HG03460 (cell line): ENCODE data around the gene BLOC1S1.
"Not testable (repeated sequence)": the region's sequence is repeated elsewhere in the genome, so short reads cannot be mapped to it uniquely, and the experiment has no call there.

Experiments
- ATAC-seq: cut with Tn5 transposase; IDR thresholded peaks from one replicate; pipeline ENCODE4 v1.9.1; 2021; ENCODE audit not compliant: unreplicated experiment

Gene BLOC1S1

DNA sequence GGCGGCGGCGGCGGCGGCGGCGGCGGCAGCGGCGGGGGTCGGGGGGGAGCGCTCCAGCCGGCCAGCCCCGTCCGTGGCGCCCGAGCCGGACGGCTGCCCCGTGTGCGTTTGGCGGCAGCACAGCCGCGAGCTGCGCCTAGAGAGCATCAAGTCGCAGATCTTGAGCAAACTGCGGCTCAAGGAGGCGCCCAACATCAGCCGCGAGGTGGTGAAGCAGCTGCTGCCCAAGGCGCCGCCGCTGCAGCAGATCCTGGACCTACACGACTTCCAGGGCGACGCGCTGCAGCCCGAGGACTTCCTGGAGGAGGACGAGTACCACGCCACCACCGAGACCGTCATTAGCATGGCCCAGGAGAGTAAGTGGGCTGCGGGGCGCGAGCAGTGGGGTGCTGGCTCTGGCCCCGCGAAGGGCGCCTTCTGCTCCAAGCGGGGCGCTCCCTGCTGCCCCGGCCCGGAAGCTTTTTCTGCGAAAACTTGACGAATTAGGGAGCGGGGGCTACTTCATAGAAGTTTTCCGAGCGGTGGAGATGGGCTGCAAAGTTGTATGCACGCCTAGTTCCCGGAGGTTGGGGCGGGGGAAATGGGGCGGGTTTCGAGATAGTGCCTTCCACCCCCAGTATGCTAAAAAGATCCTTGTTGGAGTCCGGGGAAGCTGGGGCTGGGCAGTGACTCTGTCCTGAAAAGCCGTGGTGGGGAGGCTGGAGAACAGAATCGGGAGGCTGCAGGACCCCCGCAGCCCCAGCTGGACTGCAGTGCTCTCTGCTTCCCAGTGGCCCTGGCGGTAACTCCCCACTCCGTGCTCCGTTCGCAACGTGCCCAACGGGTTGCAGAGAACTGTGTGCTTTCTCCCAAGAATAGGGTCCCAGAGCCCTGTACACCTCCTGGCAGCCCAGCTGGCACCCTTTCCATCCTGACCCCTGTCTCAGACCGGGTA is 27.8 kb downstream of the BLOC1S1 start:
- peak; percentile 46 for ATAC-seq

DNA sequence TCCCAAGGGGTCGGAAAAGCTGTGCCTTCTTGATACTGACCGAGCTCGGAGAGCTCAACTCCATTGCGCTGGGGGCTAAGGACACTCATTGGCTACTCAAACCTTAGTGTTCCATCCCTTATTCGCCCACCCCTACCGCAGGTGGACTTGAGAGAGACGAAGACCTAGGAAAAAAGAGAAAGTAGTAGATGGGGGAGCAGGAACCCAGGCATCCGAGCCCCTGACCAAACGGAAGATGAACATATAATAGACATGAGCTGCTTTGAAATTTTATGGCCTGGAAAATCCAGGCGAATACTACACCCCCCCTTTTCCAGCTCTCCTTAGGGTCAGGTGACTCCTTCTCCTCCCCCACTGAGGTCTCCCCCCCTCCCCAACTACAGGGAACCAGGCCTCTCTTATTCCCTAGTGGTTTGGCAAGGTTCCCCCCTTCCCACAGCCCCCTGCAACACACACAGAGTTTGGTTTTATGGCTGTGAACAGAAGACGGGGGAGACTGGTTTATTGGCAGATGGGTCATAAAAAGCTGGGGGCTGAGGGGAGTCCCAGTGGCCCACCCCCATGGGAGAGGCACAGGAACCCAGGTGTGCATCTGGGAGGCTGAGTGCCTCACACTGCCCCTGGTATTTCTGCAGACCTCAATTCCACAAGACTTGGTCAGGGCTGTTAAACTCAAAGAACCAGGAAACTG is 28.6 kb downstream of the BLOC1S1 start:
- no peak for ATAC-seq

DNA sequence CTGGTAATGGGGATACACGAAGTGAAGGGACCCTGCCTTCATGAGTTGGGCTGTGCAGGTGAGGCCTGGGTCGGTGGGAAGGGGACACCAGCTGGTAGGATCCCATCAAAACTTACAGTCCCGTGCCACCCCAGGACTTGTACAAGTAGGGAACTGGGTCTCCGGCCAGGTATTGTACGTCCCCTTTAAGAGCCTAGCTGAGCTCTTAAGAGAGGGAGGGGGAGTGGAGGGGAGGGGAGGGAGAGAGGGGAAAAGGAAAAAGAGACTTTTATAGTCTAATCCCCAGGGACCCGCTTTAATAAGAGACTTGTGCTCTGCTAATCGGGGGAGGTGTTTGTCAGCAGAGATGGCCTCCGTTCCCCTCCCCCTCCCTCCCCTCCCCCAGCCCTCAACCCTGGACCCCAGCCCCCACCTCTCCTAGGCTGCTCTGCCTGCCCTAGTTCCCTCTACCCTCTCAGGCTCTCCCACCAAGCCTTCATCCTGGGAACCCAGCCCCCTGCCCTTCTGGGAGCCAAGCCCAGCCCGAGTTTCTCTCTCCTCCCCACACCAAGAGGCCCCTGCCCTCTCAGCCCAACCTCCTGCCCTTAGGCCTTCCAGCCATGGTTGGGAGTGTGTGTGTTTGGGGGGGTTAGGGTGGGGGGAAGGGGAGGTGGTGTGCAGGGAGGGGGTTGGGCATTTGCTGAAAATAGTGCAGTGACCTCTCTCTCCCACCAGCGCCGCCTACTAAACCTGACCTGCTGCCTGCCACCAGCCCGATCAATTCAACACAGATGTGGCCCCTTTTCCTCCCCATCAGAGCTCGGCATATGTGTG is 29.7 kb downstream of the BLOC1S1 start:
- ATAC-seq: no peak

DNA sequence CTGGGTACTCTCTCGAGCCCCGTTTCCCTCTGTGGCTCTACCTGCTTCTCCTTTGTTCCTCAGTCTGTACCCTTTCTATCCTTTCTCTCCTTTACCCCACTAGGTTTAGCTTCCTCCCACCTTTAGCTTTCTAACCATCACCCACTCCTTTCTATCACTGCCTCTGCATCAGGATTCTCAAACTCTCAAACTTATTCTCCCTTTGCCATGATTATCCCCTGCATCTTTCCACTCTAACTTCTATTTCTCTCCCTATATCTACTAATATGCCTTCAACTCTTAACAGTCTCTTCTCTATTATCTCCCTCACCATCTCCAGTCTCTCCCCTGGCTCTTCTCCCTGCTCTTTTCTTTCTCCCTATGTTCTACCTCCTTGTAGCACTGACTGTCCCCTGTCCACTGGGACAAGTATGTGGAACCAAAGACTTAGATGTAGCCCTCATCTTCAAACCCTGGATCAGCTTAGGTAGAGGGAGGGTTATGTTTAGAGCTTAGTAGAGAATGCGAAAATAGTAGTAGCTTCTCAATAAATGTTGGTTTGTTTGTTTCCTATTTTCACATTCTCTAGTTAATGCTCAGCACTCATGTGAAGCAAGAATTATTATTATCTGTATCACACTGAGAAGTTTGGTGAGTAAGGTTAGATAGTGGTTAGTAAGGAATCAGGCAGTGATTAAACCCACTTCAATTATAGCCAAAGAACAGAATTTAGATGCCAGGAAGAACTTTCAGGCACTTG is 30.5 kb downstream of the BLOC1S1 start:
- ATAC-seq: no peak

DNA sequence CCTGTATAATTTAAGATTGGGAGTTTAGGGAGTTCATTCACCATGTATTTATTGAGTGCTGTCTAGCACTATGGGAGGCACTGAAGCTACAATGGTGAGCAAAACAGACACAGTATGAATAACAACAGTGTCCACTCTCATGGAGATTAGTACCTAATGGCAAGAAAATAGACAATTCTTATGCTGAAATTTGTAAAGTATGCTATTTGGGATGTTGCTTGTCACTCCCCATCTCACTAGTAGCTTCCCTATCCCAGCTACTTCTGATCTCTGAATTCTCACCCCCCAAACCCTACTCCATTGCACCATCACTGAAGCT is 31.0 kb downstream of the BLOC1S1 start:
- ATAC-seq: no peak

DNA sequence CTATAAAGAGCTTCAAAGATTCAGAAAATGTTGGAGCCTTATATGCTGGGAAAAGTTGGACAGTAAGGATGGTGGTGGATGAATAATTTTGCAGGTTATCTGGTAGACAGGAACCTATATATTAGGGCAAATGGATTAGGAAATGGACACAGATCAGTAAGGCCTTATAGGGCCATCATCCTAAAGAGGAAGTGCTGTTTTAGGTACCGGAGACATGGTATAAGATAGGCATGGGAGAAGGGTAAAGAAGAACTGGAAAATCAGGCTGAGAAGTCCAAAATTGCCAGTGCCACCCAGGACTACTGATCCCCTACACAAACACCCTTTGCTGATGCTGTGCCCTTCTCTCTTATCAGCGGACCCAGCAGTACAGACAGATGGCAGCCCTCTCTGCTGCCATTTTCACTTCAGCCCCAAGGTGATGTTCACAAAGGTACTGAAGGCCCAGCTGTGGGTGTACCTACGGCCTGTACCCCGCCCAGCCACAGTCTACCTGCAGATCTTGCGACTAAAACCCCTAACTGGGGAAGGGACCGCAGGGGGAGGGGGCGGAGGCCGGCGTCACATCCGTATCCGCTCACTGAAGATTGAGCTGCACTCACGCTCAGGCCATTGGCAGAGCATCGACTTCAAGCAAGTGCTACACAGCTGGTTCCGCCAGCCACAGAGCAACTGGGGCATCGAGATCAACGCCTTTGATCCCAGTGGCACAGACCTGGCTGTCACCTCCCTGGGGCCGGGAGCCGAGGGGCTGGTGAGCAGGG is 32.6 kb downstream of the BLOC1S1 start:
- no peak for ATAC-seq

DNA sequence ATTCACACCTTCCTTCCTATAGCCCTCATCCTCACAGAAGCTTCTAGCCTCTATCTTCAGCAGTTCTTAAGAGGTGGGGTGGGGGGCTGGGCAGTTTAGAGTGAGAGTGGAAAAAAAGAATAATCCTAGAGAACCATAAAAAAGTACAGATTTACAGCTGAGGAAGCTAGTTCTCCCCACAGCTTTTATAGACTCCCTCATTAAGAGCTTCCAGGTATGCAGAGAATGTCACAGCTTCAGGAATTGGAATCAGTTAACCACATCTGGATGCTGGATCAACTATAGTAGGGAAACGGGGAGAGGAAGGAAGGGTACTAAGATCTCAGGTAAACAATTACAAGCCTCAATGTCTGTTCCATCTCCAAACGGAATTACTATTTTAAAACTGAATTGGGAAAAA is 39.4 kb downstream of the BLOC1S1 start:
- no peak for ATAC-seq

DNA sequence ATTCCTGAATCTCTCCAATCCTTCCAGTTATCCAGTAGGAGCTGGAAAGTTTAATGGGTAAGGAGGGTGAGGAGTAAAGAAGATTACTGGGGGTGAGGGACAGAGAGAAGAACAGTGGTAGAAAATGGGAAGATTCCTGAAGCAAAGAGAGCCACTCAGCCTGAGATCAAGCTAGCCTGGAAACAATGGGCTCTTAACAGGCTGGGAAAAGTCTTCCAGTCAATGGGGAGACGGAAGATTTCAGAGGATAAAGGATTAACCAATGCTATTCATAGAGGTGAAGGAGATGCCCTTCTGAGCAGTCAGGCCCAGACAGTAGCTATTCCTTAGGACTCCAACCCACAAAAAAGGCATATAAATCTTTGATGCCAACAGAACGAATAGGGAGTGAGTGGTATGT is 41.9 kb downstream of the BLOC1S1 start:
- ATAC-seq: no peak

DNA sequence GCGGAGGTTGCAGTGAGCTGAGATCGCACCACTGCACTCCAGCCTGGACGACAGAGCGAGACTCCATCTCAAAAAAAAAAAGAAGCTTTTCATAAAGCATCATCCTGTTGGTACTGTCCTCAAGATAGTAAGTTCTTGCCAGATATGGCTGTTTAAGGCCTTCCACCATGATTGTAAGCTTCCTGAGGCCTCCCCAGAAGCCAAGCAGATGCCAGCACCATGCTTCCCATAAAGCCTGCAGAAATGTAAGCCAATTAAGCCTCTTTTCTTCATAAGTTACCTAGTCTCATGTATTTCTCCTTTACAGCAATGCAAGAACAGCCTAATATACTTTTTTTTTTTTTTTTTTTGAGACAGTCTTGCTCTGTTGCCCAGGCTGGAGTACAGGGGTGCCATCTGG is 42.7 kb downstream of the BLOC1S1 start:
- ATAC-seq: not testable (repeated sequence)

DNA sequence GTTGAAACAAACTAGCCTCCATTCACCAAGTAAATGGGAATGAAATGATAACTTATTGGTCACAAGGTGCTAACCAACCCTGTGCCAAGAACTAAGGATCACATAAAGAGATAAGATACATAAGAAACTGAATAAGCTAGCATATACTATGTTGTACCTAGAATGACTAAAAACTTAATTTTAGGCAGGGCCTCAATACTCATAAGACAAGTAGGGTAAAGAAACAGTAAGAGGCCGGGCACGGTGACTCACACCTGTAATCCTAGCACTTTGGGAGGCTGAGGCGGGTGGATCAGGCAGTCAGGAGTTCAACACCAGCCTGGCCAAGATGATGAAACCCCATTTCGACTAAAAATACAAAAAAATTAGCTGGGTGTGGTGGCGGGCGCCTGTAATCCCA is 44.8 kb downstream of the BLOC1S1 start:
- no peak for ATAC-seq

DNA sequence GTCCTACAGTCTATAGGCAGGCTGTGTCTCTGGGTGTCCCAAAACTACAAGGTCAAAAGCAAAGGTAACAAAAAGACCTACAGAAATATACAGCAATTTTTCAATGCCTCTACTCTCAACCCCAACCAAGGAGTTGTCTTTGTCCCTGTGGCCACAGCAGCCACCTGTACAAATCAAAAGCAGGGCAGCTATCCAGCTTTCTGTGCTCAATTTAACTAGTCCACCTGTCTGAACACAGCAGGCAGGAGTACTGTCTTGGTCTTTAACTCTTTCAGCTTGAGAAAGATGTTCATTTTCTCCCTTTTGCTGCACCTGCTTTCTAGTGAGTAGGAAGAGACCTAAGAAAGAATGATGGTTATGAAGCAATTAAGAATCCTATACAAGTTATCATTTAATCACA is 46.8 kb downstream of the BLOC1S1 start:
- no peak for ATAC-seq

DNA sequence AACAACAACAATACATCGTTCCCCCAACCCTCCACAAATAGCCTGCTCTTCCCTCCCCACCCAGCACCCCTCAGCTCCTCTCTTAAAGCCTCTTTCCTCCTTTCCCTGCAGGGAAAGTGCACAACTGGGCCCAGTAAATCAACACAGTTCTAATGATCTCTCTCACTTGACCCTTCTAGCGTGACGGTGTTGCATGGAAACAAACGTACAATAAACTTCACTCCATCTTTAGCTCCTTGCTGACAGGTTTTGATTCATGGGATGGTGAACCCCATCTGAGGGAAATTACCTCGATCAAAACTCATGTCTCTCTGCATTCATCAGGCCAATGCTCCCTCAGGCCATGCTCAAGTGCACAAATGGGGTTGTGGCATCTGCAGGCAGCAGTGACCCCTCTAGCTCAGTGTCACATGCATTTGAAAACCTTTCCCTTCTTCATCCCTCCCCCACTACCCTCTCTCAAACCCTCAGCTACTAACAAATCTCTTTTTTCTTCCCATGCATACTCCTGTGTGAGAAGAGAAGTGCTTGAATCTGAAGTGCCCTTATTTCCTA is 50.0 kb downstream of the BLOC1S1 start:
- ATAC-seq: no peak

DNA sequence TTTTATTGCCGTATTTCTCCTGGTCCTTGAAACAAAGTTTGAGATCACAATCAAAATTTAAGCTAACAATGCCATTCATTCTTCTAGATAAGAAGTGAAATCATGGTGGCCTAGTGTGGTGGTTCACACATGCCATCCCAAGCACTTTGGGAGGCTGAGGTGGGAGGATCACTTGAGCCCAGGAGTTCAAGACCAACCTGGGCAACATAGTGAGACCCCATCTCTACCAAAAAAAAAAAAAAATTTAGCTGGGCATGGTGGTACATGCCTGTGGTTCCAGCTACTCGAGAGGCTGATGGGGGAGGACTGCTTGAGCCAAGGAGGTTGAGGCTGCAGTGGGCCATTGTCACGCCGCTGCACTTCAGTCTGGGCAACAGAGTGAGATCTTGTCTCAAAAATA is 51.3 kb downstream of the BLOC1S1 start:
- no peak for ATAC-seq
